Smooth muscle cell (in vitro differentiated cells): ENCODE data around the gene NCOR1. TPM values are rescaled to one million over a fixed set of nuclear protein-coding genes. Genes with fewer than 3 reads are reported as not detected.

ENCODE experiments used
- DNase-seq: peaks from one replicate; lab custom pipeline; 2025; ENCODE audit not compliant: unreplicated experiment; lab: John Stamatoyannopoulos, UW
- H2AFZ ChIP-seq: fragments of 200-600 bp; sonication (generic); 2 replicates; pipeline ENCODE4 v1.6.0; 2016; ENCODE audit warnings: antibody characterized with exemption, low read depth, mild to moderate bottlenecking
- H3F3A ChIP-seq: fragments of 200-600 bp; sonication (generic); 2 replicates; pipeline ENCODE4 v1.6.0; 2017; ENCODE audit warnings: antibody characterized with exemption, low read depth
- H3K27ac ChIP-seq: fragments of 200-600 bp; sonication (generic); 2 replicates; pipeline ENCODE4 v1.5.1; 2016; ENCODE audit warnings: low read depth, mild to moderate bottlenecking
- H3K27me3 ChIP-seq: fragments of 200-600 bp; sonication (generic); 2 replicates; pipeline ENCODE4 v1.6.1; 2016; ENCODE audit warnings: low read depth, mild to moderate bottlenecking
- H3K36me3 ChIP-seq: fragments of 200-600 bp; sonication (generic); 2 replicates; pipeline ENCODE4 v1.5.1; 2016; ENCODE audit warnings: low read depth
- H3K4me1 ChIP-seq: fragments of 200-600 bp; sonication (generic); 2 replicates; pipeline ENCODE4 v1.5.1; 2016; ENCODE audit warnings: low read depth
- H3K4me2 ChIP-seq: fragments of 200-600 bp; sonication (generic); 2 replicates; pipeline ENCODE4 v1.6.0; 2016; ENCODE audit warnings: mild to moderate bottlenecking
- H3K4me3 ChIP-seq: fragments of 200-600 bp; sonication (generic); 2 replicates; pipeline ENCODE4 v1.5.1; 2016; ENCODE audit warnings: mild to moderate bottlenecking
- H3K79me2 ChIP-seq: fragments of 200-600 bp; sonication (generic); 2 replicates; pipeline ENCODE4 v1.6.0; 2016; ENCODE audit warnings: low read depth, mild to moderate bottlenecking
- H3K9ac ChIP-seq: fragments of 200-600 bp; sonication (generic); 2 replicates; pipeline ENCODE4 v1.6.0; 2016; ENCODE audit warnings: low read depth
- H3K9me3 ChIP-seq: fragments of 200-600 bp; sonication (generic); replicated peaks from 2 replicates; pipeline ENCODE4 v1.5.1; 2016; ENCODE audit warnings: low read depth
- H4K20me1 ChIP-seq: fragments of 200-600 bp; sonication (generic); 2 replicates; pipeline ENCODE4 v1.6.0; 2016; ENCODE audit warnings: low read depth
- WGBS: methylation state at CpG from one replicate; pipeline ENCODE4 v1.1.7; 2016; ENCODE audit warnings: low lambda C conversion rate; 5-methylcytosine and 5-hydroxymethylcytosine counted together
- polyA plus RNA-seq: library from polyadenylated mRNA; unstranded; fragments of >200 nt; fragmentation: Nextera tagmentation; extraction: Ambion mirVana; gene quantifications from 2 replicates; pipeline ENCODE4 v1.2.1, GENCODE V29; 2016
- total RNA-seq: library from RNA; depleted of rRNA; stranded (reverse); fragments of >200 nt; gene quantifications from 2 replicates; pipeline ENCODE4 v1.2.3, GENCODE V29; 2014
- TF ChIP-seq, protein P1 (sequence below): fragments of 200-600 bp; sonication (generic); IDR thresholded peaks from 2 replicates; pipeline ENCODE4 v1.5.1; 2017; ENCODE audit warnings: borderline replicate concordance, mild to moderate bottlenecking, antibody characterized with exemption; ENCODE audit not compliant: insufficient read depth, poor library complexity, severe bottlenecking

The NCOR1 gene
- total and polyA plus RNA-seq, 2 experiments from 2014 or later: 79.1 to 119 TPM

DNA sequence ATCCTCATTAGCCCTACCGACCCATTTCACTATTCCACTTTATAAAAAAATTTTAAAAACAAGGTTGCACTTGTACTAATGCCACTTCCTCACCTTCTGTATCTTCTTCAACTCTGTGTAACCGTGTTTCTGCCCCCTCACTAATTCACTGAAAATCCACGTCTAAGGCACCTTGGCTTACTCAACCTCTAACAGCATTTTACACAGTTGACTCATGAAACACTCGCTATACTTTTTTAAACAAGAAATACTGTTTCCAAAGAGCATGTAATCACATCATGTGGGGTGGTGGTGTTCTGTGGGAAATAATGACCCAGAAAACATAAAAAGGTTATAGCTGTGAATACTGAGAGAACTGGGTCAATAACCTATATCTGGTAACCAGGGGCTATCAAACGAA lies 79.9 kb downstream of the NCOR1 start:
- H3K4me2 ChIP-seq: no peak overlapping the region
- TF ChIP-seq, protein P1, sequence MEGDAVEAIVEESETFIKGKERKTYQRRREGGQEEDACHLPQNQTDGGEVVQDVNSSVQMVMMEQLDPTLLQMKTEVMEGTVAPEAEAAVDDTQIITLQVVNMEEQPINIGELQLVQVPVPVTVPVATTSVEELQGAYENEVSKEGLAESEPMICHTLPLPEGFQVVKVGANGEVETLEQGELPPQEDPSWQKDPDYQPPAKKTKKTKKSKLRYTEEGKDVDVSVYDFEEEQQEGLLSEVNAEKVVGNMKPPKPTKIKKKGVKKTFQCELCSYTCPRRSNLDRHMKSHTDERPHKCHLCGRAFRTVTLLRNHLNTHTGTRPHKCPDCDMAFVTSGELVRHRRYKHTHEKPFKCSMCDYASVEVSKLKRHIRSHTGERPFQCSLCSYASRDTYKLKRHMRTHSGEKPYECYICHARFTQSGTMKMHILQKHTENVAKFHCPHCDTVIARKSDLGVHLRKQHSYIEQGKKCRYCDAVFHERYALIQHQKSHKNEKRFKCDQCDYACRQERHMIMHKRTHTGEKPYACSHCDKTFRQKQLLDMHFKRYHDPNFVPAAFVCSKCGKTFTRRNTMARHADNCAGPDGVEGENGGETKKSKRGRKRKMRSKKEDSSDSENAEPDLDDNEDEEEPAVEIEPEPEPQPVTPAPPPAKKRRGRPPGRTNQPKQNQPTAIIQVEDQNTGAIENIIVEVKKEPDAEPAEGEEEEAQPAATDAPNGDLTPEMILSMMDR: no peak
- WGBS: 78% methylated on average over 5 of the region's 5 CpGs
- H3K9ac ChIP-seq: no peak overlapping the region
- H3K27me3 ChIP-seq: no peaks in the 10 kb centered on the region
- no peaks in the 10 kb centered on the region for H3F3A ChIP-seq
- H3K79me2 ChIP-seq: peaks cover 9% of the 10 kb centered on the region
- no peak for DNase-seq
- no peaks in the 10 kb centered on the region for H3K4me1 ChIP-seq
- no peaks in the 10 kb centered on the region for H4K20me1 ChIP-seq
- no peak overlapping the region for H2AFZ ChIP-seq
- H3K9me3 ChIP-seq: no peaks in the 10 kb centered on the region
- no peak overlapping the region for H3K27ac ChIP-seq
- H3K4me3 ChIP-seq: no peak overlapping the region
- peaks cover 5% of the 10 kb centered on the region for H3K36me3 ChIP-seq

DNA sequence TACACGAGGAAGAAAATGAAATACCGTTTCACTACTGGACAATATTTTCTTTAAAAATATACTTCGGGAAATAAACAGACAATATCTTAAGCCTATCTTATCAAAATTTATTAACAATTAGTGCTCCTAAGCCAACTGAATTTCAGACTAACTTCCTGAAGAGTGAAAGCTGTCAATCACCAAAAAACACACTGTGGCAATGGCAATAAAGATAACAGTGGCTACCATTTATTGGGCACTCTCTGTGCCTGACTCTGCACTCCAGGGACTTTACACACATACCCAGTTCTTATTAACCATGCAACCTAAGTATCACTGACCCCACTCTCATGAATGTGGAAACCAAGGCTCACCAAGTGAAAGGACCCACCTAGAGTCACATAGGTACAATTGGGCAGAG lies 83.7 kb downstream of the NCOR1 start:
- H3K4me3 ChIP-seq: no peak overlapping the region
- no peak overlapping the region for H3K4me2 ChIP-seq
- 97% methylated on average over 3 of the region's 3 CpGs for WGBS
- H2AFZ ChIP-seq: no peak overlapping the region
- H3K9me3 ChIP-seq: no peaks in the 10 kb centered on the region
- peaks cover 6% of the 10 kb centered on the region for H4K20me1 ChIP-seq
- H3F3A ChIP-seq: peaks cover 8% of the 10 kb centered on the region
- H3K27me3 ChIP-seq: no peaks in the 10 kb centered on the region
- DNase-seq: no peak
- no peak overlapping the region for H3K9ac ChIP-seq
- TF ChIP-seq, protein P1: no peak
- no peaks in the 10 kb centered on the region for H3K4me1 ChIP-seq
- H3K79me2 ChIP-seq: no peaks in the 10 kb centered on the region
- H3K27ac ChIP-seq: no peak overlapping the region
- H3K36me3 ChIP-seq: peaks cover 5% of the 10 kb centered on the region

DNA sequence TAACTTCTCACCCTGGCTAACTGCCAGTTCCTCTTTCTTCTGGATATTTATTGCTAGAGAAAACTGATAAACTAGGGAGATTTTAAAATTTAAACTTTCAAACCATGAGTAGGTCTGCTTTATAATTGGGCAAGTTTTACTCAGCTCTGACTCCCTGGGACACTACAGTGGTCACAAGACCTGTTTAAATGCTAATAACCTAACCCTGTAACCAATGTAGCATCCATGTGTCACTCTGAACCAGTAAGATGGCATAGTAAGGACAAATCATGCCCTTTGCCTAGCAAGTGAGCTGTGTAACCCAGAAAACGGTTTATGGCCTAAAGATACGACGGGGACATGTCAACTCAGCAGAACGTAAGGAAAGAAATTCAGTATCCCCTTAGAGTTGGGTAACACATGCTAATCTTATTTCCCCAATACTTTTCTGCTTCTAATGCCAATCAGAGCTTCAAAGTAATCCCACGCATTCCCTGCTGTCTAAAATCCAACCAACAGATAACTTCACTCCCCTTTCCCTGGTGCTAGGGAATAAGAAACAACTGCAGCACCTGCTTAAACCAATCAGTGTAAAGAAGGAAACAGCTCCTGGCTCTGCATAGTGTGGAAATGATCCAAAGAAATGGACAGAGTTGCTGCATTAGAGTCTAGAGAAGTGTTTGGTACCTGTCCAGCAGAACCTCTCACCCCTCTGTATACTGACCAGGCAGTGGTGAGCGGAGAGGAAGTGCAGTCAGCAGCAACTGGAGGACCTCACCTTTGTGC lies 85.7 kb downstream of the NCOR1 start:
- Histone ChIP-seq H3F3A (peaks cover 8% of the 10 kb centered on the region), H2AFZ (no peak overlapping the region), H3K4me1 (no peaks in the 10 kb centered on the region), H3K79me2 (no peaks in the 10 kb centered on the region), H3K4me3 (no peak overlapping the region), H4K20me1 (peaks cover 6% of the 10 kb centered on the region), H3K27ac (no peak overlapping the region), H3K4me2 (no peak overlapping the region), H3K36me3 (peaks cover 5% of the 10 kb centered on the region), H3K9me3 (no peaks in the 10 kb centered on the region), H3K9ac (no peak overlapping the region), H3K27me3 (no peaks in the 10 kb centered on the region)
- TF ChIP-seq, protein P1: no peak
- DNase-seq: no peak
- WGBS: 98% methylated on average over 6 of the region's 6 CpGs

DNA sequence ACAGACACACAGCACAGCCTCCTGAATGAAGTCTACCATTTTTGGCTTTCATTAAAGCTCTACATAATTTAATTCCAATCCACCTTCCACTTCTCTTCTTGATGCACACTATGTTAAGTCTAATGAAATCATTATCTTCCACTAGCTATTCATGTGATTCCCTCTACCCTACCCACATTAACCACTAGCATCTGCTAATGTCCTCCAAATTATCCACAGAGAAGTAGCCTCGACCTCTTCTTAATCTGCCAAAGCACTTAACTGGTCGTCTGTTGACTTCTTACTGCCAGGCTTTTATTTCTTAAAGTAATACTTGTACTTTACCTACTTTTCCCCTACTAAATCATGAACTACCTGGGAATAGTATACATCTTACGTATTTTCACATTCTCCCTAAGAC lies 91.8 kb downstream of the NCOR1 start:
- H3K27ac ChIP-seq: no peak overlapping the region
- no peak overlapping the region for H3K4me3 ChIP-seq
- H4K20me1 ChIP-seq: no peaks in the 10 kb centered on the region
- H3K4me2 ChIP-seq: no peak overlapping the region
- peaks cover 23% of the 10 kb centered on the region for H3K36me3 ChIP-seq
- WGBS: 84% methylated on average over 3 of the region's 3 CpGs
- H3F3A ChIP-seq: peaks cover 5% of the 10 kb centered on the region
- H3K79me2 ChIP-seq: no peaks in the 10 kb centered on the region
- no peaks in the 10 kb centered on the region for H3K4me1 ChIP-seq
- H3K9me3 ChIP-seq: no peaks in the 10 kb centered on the region
- TF ChIP-seq, protein P1: no peak
- no peak for DNase-seq
- H2AFZ ChIP-seq: no peak overlapping the region
- H3K9ac ChIP-seq: no peak overlapping the region
- no peaks in the 10 kb centered on the region for H3K27me3 ChIP-seq
